Smooth muscle cell (in vitro differentiated cells): ENCODE results near the gene TCP11L2. TPM values are rescaled to one million over a fixed set of nuclear protein-coding genes. Genes with fewer than 3 reads are reported as not detected.

Experiments
- DNase-seq: peaks from one replicate; lab custom pipeline; 2025; ENCODE audit not compliant: unreplicated experiment; lab: John Stamatoyannopoulos, UW
- H2AFZ ChIP-seq: fragments of 200-600 bp; sonication (generic); 2 replicates; pipeline ENCODE4 v1.6.0; 2016; ENCODE audit warnings: antibody characterized with exemption, low read depth, mild to moderate bottlenecking
- H3F3A ChIP-seq: fragments of 200-600 bp; sonication (generic); 2 replicates; pipeline ENCODE4 v1.6.0; 2017; ENCODE audit warnings: antibody characterized with exemption, low read depth
- H3K27ac ChIP-seq: fragments of 200-600 bp; sonication (generic); 2 replicates; pipeline ENCODE4 v1.5.1; 2016; ENCODE audit warnings: low read depth, mild to moderate bottlenecking
- H3K27me3 ChIP-seq: fragments of 200-600 bp; sonication (generic); 2 replicates; pipeline ENCODE4 v1.6.1; 2016; ENCODE audit warnings: low read depth, mild to moderate bottlenecking
- H3K36me3 ChIP-seq: fragments of 200-600 bp; sonication (generic); 2 replicates; pipeline ENCODE4 v1.5.1; 2016; ENCODE audit warnings: low read depth
- H3K4me1 ChIP-seq: fragments of 200-600 bp; sonication (generic); 2 replicates; pipeline ENCODE4 v1.5.1; 2016; ENCODE audit warnings: low read depth
- H3K4me2 ChIP-seq: fragments of 200-600 bp; sonication (generic); 2 replicates; pipeline ENCODE4 v1.6.0; 2016; ENCODE audit warnings: mild to moderate bottlenecking
- H3K4me3 ChIP-seq: fragments of 200-600 bp; sonication (generic); 2 replicates; pipeline ENCODE4 v1.5.1; 2016; ENCODE audit warnings: mild to moderate bottlenecking
- H3K79me2 ChIP-seq: fragments of 200-600 bp; sonication (generic); 2 replicates; pipeline ENCODE4 v1.6.0; 2016; ENCODE audit warnings: low read depth, mild to moderate bottlenecking
- H3K9ac ChIP-seq: fragments of 200-600 bp; sonication (generic); 2 replicates; pipeline ENCODE4 v1.6.0; 2016; ENCODE audit warnings: low read depth
- H3K9me3 ChIP-seq: fragments of 200-600 bp; sonication (generic); replicated peaks from 2 replicates; pipeline ENCODE4 v1.5.1; 2016; ENCODE audit warnings: low read depth
- H4K20me1 ChIP-seq: fragments of 200-600 bp; sonication (generic); 2 replicates; pipeline ENCODE4 v1.6.0; 2016; ENCODE audit warnings: low read depth
- CTCF ChIP-seq: fragments of 200-600 bp; sonication (generic); IDR thresholded peaks from 2 replicates; pipeline ENCODE4 v1.5.1; 2017; ENCODE audit warnings: borderline replicate concordance, mild to moderate bottlenecking, antibody characterized with exemption; ENCODE audit not compliant: insufficient read depth, poor library complexity, severe bottlenecking
- WGBS: methylation state at CpG from one replicate; pipeline ENCODE4 v1.1.7; 2016; ENCODE audit warnings: low lambda C conversion rate; 5-methylcytosine and 5-hydroxymethylcytosine counted together
- polyA plus RNA-seq: library from polyadenylated mRNA; unstranded; fragments of >200 nt; fragmentation: Nextera tagmentation; extraction: Ambion mirVana; gene quantifications from 2 replicates; pipeline ENCODE4 v1.2.1, GENCODE V29; 2016
- total RNA-seq: library from RNA; depleted of rRNA; stranded (reverse); fragments of >200 nt; gene quantifications from 2 replicates; pipeline ENCODE4 v1.2.3, GENCODE V29; 2014

Gene TCP11L2
- total and polyA plus RNA-seq, 2 experiments from 2014 or later, result 2.4 to 15.1 TPM

- Histone ChIP-seq H3K27me3 (no peaks in the 10 kb centered on the region), H4K20me1 (no peaks in the 10 kb centered on the region), H3K9me3 (no peaks in the 10 kb centered on the region), H2AFZ (no peak overlapping the region), H3K4me3 (no peak overlapping the region), H3K27ac (no peak overlapping the region), H3K4me2 (no peak overlapping the region), H3K36me3 (peaks cover 3% of the 10 kb centered on the region), H3K4me1 (no peaks in the 10 kb centered on the region), H3K9ac (no peak overlapping the region), H3F3A (no peaks in the 10 kb centered on the region), H3K79me2 (no peaks in the 10 kb centered on the region)
- no peak for DNase-seq
- TF ChIP-seq CTCF, result no peak
- WGBS, result 90% methylated on average over 2 of the region's 2 CpGs
Observed at GRCh38 chr12:106333756-106334155, 31.2 kb downstream of the TCP11L2 start.

- Histone ChIP-seq H3K79me2 (no peaks in the 10 kb centered on the region), H3K4me2 (no peak overlapping the region), H3K27me3 (no peaks in the 10 kb centered on the region), H3K4me1 (peaks cover 6% of the 10 kb centered on the region), H3K36me3 (no peaks in the 10 kb centered on the region), H3K9ac (no peak overlapping the region), H3K9me3 (no peaks in the 10 kb centered on the region), H3F3A (peaks cover 23% of the 10 kb centered on the region), H4K20me1 (no peaks in the 10 kb centered on the region), H3K4me3 (no peak overlapping the region), H3K27ac (peak overlapping the region; percentile 28), H2AFZ (no peak overlapping the region)
- no peak for TF ChIP-seq CTCF
- 61% methylated on average over 2 of the region's 2 CpGs for WGBS
- no peak for DNase-seq
Observed at GRCh38 chr12:106341086-106341877, 38.7 kb downstream of the TCP11L2 start.

- no peak for DNase-seq
- H3K9me3 ChIP-seq, result no peaks in the 10 kb centered on the region
- peak overlapping the region; percentile 21 for H3K4me3 ChIP-seq
- H3K4me1 ChIP-seq, result peaks cover 6% of the 10 kb centered on the region
- no peaks in the 10 kb centered on the region for H3K36me3 ChIP-seq
- peaks cover 23% of the 10 kb centered on the region for H3F3A ChIP-seq
- WGBS, result 22% methylated on average over 9 of the region's 9 CpGs
- H3K9ac ChIP-seq, result peak overlapping the region; percentile 45
- peak overlapping the region; percentile 90 for H2AFZ ChIP-seq
- no peak for TF ChIP-seq CTCF
- H3K4me2 ChIP-seq, result peak overlapping the region; percentile 80
- no peaks in the 10 kb centered on the region for H4K20me1 ChIP-seq
- peak overlapping the region; percentile 80 for H3K27ac ChIP-seq
- H3K27me3 ChIP-seq, result no peaks in the 10 kb centered on the region
- H3K79me2 ChIP-seq, result no peaks in the 10 kb centered on the region
Observed at GRCh38 chr12:106342397-106343213, 40.1 kb downstream of the TCP11L2 start.
